HG03571 (cell line): Measurements from ENCODE around the gene EDIL3.
"Not testable (repeated sequence)": the region's sequence is repeated elsewhere in the genome, so short reads cannot be mapped to it uniquely, and the experiment has no call there.

Experiments used
- ATAC-seq: cut with Tn5 transposase; IDR thresholded peaks from one replicate; pipeline ENCODE4 v1.9.1; 2021; ENCODE audit not compliant: unreplicated experiment

EDIL3 gene

DNA sequence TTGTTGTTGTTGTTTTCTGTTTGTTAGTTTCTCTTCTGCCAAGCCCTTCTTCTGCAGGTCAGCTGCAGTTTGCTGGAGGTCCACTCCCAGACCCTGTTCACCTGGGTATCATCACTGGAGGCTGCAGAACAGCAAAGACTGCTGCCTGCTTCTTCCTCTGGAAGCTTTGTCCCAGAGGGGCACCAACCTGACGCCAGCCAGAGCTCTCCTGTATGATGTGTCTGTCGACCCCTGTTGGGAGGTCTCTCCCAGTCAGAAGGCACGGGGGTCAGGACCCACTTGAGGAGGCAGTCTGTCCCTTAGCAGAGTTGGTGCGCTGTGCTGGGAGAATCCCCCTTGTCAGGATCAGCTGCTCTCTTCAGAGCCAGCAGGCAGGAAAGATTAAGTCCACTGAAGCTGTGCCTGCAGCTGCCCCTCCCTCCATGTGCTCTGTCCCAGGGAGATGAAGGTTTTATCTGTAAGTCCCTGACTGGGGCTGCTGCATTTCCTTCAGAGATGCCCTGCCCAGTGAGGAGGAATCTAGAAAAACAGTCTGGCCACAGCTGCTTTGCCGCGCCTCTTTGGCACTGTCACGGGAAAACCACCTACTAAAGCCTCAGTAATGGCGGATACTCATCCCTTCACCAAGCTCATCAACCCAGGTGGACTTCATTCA is 299.2 kb downstream of the EDIL3 start:
- no peak for ATAC-seq

DNA sequence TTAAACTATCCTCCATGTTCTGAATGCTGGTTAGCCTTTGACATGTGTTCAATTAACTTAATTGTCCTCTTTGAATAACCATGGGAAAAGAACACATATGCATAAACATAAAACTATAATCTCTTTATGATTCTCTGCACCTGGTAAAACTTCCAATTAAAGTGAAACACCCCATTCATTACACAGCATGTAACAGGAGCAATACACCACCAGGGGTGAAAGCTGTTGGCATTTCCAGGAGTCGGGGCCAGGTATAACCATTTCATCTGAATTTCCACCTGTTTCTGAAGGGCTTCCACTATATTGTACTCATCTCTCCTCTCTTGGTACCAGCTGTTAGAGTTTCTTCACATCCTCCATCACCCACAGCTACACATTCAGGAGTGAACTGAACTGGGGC is 303.8 kb downstream of the EDIL3 start:
- no peak for ATAC-seq

DNA sequence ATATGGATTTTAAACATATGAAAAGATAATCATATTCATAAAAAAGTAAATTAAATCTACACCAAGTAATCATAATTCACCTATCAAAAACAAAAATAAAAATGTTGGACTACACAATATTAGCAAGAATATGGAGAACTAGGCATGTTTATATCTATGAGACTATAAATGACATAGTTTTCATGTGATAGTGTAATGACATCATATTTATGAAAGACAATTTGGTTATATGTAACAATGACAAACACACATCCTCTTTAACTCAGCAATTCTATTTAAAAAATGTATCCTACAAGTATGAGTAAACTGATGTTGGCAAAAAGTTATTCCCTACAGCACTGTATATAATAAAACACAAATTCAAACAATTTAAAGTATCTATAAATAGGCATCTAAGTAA is 312.3 kb downstream of the EDIL3 start:
- ATAC-seq = no peak

DNA sequence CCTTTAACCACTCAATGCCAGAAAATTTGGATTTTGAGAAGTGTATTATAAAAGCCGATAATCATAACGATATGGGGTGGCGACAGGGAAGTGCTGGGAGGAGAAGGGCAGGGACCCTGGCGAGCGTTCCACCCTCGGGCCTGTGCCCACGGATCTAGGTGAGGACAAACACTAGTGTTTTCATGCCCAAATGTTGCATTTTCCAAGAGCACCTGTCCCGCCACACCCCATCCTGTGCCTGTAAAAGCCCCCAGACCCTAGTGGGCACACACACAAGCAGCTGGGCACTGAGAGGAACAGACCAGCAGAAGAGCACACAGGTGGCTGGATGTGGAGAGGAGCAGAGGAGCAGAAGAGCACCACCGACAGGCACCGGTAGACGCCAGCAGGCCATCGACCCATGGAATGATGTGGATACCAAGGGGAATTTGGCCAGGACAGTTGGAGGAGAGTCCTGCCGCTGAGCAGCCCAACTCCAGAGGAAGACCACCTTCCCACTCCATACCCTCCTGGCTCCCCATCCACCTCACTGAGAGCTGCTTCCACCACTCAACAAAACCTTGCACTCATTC is 315.0 kb downstream of the EDIL3 start:
- no peak for ATAC-seq

DNA sequence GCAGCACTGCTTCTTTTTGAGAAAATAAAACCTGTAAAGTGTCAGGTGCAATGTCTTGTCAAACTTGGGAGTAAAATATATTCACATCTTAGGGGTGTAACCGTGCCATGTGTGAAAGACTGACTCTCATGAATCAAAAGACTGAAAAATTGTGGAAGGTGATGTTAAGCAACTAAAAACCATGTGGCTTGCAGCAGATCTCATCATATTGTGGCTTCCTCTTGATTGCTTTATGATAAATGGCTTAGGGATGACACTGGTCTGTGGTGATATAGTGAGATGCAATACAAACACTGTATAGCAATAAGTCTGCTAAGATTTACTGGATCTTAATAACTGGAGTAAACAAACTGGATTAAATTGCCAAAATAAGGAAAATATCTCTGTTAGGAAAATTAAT is 321.6 kb downstream of the EDIL3 start:
- no peak for ATAC-seq

DNA sequence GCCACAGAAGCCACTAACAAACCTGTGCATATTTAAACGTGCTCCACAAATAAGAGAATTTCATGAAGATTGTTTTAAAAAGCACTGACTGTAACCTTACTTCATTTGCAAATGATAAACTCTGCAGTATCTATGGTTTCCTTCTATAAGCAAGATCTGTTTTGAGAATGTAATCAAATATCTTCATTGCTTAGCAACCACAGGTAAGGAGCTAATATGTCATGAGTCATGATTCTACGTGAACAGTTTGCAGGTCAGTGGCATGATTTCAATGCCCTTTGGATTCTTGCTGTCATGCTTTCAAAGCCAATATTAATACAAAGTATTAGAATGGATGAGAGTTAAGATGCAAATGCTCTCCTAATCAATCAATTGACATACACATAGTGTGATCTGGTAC is 325.0 kb downstream of the EDIL3 start:
- no peak for ATAC-seq

DNA sequence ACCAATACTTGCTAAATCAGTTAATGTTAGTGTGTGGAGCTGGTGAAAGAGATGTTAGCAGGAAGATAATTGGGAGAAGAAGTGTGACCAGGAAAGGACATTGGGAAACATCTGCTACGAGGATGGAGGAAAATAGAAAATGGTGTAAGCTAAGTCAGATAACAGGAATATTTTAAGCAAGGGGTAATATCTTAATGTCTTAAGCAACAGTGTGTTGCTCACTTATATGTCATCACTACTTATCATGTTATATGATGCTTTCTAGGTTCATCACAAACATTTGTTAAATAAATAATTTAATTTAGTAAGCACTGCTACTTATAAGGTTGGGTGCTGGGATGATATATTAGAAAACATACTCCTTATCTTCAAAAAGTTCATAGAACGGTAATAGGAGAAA is 326.1 kb downstream of the EDIL3 start:
- no peak for ATAC-seq

DNA sequence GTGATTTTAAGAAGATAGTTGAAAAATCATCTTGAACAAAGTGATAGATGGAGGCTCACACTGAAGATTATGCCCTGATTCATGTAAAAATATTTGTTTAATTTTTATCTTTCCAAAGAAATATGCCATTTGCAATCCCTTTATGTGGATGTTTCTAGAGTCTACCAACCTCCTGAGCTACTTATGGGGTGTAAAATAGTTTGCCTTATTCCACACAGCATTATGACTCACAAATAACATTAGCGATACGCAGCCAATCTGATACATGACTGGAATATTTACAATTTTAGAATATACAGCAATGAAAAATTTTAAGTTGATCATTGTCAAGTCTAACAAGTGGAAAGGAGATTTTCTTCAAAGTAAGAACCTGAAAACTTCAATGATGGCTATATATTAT is 327.5 kb downstream of the EDIL3 start:
- ATAC-seq = no peak

DNA sequence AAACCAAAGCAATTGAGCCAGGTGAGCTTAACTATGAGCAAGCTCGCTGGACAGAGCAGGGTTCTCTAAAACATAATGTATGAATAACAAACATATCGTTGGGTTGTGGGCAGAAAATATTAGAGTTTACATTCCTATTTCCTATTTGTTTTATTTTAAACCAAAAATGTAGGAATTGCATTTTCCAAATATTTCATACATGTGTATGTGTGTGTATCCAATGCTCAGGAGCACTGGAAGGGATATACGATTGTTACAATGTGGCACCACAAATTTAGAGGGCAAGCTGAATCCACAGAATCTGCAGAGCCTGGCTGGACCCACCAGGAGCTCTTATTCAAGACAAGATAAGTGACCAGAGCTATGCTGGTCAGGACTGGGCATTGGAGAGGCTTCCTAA is 338.7 kb downstream of the EDIL3 start:
- ATAC-seq = no peak

DNA sequence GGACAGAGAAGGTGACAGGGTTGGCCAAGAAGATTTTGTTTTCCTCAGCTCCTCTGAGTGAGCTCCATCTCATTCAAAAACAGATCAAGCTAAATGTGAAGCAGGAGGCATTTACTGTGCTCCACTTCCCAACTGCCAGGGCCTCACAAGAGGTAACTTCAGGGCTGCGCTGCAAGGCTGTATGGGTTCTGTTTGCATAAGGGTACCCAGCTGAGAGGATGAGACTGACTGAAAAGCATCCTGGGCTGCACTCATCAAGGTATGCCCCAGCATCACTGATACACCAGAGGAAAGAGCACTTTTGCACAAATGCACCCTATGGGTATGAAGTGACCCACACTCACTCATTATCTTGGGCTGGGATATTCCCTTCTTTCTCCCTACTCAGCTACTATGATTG is 347.8 kb downstream of the EDIL3 start:
- ATAC-seq = no peak

DNA sequence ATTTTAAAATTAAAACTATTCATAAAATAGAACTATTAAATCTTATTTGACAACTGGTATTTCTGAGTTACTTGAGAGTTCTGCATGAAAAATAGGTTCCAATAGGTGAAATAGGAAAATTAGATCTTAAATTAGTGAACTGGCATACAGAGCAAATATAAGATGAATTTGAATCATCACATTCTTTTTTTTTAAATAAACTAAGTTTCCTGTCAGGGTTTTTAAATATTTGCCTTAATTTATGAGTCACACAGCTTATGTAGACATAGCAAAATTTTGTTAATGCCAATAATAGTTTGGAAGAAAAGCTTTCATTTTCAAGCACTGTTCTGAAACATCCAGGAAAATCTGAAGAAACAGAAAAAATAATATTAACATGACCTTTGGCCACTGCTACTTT is 352.4 kb downstream of the EDIL3 start:
- no peak for ATAC-seq

DNA sequence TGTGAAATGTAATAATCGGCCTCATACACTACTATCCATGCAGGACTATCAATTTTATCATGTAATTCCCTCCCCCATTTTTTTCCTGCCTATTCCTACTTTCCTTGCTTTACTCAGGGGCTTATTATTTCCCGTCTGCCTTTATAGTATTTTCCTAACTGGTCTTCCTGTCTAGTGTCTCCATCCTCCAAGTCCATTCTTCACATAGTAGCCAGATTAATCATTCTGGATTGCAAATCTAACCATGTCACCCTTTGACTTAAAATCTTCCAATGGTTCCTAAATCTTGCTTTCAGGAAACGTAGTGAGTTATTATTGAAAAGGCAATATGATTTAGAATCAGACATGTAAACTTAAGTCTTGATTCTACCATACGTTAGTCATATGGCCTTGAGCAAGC is 356.6 kb downstream of the EDIL3 start:
- ATAC-seq = no peak

DNA sequence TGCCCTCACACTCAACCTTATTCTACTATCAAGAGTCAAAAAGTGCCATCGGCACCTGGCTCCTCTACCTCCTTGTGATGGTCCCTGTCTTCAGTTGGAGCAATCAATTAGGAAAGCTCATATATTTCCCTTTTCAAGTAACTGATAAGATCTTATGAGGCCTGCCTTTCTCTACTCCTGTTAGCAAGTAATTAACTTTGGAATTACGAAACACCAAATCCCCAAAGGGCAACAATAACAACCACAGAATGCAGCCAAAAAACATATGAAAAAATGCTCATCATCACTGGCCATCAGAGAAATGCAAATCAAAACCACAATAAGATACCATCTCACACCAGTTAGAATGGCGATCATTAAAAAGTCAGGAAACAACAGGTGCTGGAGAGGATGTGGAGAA is 366.2 kb downstream of the EDIL3 start:
- not testable (repeated sequence) for ATAC-seq

DNA sequence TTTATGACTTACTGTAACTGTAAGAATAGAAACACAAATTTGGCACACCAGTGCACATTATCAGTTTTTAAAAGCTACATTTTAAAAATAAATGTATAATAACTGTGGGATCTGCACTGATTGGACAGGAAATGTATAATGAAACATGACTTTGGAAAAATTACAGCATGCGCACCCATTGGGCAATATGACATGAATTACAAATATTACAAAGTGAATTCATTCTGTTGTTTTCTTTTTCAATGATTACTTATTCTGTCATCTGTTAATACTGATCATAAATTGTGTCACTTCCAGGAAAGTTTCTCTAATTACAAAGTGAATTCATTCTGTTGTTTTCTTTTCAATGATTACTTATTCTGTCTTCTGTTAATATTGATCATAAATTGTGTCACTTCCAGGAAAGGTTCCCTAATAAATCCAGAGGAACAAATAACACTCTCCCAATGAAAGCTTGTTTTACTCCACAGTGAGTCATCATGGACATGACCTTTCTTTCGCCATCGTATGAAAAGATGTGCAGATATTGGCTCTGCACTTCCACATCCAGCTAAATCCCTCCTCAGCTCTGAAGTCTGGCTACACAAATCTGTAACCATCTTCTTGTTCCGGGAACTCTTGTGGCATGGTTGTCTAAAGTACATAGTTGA is 367.0 kb downstream of the EDIL3 start:
- no peak for ATAC-seq

DNA sequence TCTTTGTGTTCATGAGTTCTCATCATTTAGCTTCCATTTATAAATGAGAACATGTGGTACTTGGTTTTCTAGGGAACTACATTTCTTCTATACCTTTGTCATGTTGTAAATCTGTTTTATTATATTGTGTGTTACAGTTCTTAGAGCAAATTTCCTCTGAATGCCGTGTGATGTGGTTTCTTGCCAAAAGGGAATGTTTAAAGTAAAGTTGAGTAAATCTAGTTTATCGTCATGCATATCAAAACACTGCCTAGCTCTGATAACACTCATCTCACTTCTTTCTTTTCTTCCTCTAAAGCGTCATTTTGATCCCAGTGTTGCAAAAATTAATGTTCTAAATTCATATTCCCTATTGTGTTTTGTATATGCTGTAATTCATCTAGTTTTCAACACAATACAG is 368.6 kb downstream of the EDIL3 start:
- no peak for ATAC-seq

DNA sequence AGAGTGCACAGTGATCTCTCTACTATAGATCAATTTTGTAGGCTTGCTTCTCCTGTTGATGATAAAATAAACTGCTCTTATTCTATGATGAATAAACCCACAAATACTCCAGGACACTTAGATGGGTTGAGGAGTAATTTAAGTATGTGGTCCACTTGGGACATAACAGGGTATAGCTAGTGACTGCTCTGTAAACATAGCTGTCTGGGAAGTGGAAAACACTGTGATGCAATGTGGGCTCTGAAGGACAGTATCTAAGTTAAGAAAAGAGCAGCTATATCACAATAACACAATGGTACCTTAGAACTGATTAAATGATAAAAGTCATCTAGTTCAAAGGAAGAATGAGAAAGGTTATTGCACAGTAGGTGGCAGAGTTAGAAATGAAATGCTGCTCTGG is 369.7 kb downstream of the EDIL3 start:
- no peak for ATAC-seq

DNA sequence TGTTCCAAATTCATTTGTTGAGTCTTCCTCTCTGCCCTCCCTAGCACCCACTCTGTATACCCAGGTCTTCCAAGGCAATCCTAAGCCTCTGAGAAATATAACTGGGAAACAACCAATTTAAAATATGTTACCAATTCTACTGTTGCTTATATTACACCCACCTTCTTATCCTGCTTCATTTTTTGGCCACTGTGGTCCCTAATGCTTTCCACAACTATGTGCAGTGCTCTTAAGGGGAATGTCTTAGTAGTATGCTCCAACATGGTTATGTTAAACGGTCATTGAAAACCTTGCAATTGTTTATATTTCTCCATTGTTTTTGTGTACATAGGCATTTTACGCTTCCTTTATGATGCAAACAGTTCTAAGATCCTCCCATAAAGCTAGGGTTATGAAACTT is 390.9 kb downstream of the EDIL3 start:
- ATAC-seq = no peak

DNA sequence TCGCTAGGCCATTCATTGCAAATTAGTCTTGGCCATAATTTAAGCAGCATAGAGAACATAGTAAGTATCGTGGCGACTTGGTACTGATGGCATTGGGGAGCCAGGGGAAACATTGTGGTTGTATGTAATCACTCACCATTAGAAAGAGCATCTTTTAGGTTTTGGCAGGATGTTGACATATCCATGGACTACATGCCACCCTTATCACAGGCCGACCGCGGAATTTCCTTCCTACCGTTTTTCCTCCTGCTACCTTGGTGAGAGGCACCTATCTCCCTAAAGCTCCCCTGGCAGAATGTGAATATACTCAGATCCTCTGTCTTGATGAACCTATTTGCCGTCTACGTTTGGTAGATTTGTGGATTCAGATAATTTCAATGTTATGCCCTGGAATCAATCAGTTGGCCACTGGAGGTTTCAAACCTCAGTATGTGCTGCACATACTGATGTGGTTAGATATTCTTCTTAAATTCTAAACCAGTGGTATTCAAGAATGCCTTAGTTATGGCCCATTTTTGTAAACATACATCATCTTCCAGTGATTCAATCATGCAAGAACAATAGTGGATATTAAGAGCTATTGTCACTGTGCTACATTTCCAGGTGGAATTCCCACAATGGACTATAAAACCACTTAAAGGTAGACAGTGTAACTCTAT is 393.0 kb downstream of the EDIL3 start:
- ATAC-seq = no peak

DNA sequence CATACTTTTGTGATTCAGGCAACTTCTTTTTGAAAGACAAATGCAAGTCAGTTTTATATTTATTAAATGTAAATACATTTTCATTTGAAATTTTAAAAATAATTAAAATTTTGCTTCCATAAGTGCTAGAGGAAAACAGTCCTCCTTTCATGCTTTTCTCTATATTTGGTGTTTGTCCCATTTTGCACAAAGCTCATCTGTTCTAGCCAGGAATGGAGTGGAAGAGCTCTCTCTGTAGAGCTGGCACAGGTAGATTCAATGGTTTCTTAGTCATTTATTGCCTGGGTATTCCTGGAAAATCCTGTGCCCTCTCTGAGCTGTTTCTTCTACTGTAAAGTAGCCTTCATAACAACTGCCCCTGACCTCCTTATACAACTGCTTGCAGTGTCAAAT is 396.4 kb downstream of the EDIL3 start:
- ATAC-seq = no peak

DNA sequence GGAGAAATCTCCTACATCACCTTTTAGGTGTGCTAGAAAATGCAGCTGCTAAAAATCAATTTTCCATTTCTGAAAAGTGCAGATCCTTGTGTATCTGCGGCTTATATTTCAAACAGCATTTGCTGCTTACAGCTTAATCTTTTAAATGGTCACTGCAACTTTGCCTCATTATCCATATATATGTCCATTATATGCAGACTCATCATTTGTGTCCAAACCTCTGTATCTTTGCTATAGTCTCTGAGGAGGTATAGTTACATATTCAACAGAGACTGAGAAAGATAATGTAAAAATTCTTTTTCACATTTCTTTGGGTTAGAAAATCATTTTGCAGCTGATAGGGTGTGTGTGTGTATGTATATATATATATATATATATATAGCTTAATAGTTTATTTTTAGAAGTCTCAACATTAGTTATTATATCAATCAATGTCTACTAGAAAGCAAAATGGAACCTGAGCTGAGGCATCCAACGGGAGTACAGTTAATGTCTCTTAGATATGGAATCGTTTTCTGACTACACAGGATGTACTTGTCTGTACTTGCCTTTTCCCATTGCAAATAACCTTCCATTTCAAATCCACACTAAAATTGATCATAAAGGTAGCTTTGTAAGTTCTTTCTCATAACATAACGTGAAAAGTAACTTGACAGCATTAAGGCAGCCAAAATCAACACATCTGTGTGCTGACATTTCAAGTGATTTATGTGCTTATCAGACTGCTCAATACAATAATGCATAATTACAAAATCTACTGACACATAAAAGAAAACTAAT is 397.0 kb downstream of the EDIL3 start:
- no peak for ATAC-seq

DNA sequence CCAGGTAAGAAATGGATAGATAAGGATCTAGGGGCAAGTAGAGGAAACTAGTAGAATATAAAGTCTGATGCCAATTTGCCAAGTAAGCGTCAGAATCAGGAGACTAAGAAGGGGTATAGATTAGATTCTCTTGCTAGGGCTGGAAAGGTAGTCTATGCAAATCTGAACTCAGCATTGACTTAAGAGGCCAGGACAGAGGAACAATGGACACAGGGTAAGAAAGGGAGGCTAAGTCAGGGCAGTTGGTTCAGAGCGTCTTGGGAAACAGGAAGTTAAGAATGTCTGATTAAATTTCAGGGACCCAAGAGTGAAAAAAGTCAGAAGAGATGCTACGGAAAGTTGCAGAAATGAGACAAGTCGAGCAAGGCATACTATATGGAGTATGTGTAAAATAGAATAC is 400.8 kb downstream of the EDIL3 start:
- ATAC-seq = no peak
